ENCODE data around the gene ALG1.

ALG1 gene

GRCh38 chr16:5059386-5060072, 12.1 kb upstream of the ALG1 start:
- no peak for TF ChIP-seq CTCF (conservative IDR thresholded peaks at IDR 0.05; ENCODE audit: low read depth, low read length)
- Histone ChIP-seq H3K4me1 (ENCODE audit: low read depth, poor library complexity, severe bottlenecking) (no peaks in the 10 kb centered on the region), H2AFZ (ENCODE audit: low read depth) (no peak overlapping the region), H3K9ac (no peak overlapping the region), H3K4me3 (IDR thresholded peaks at IDR 0.05; ENCODE audit: insufficient read depth, low read depth, low read length) (no peak overlapping the region), H3K79me2 (ENCODE audit: insufficient read depth, low read depth) (no peaks in the 10 kb centered on the region), H3K27me3 (ENCODE audit: insufficient read depth, low read depth) (no peaks in the 10 kb centered on the region; the same call in 1 of the 2 replicates), H3K36me3 (ENCODE audit: insufficient read depth) (no peaks in the 10 kb centered on the region), H3K4me2 (no peak overlapping the region), H3K27ac (no peak overlapping the region), H4K20me1 (ENCODE audit: insufficient read depth) (no peaks in the 10 kb centered on the region)

- Histone ChIP-seq H3K79me2 (ENCODE audit: insufficient read depth, low read depth) (no peaks in the 10 kb centered on the region), H3K27ac (no peak overlapping the region), H3K9ac (no peak overlapping the region), H3K4me3 (IDR thresholded peaks at IDR 0.05; ENCODE audit: insufficient read depth, low read depth, low read length) (no peak overlapping the region), H3K4me1 (ENCODE audit: low read depth, poor library complexity, severe bottlenecking) (no peaks in the 10 kb centered on the region), H3K4me2 (no peak overlapping the region), H3K36me3 (ENCODE audit: insufficient read depth) (no peaks in the 10 kb centered on the region), H2AFZ (ENCODE audit: low read depth) (no peak overlapping the region), H4K20me1 (ENCODE audit: insufficient read depth) (no peaks in the 10 kb centered on the region), H3K27me3 (ENCODE audit: insufficient read depth, low read depth) (no peaks in the 10 kb centered on the region; the same call in 1 of the 2 replicates)
- TF ChIP-seq CTCF (conservative IDR thresholded peaks at IDR 0.05; ENCODE audit: low read depth, low read length) = no peak
These were observed 11.5 kb upstream of the ALG1 start for GRCh38 chr16:5060073-5060641.

- Histone ChIP-seq H3K4me1 (ENCODE audit: low read depth, poor library complexity, severe bottlenecking) (no peaks in the 10 kb centered on the region), H3K79me2 (ENCODE audit: insufficient read depth, low read depth) (no peaks in the 10 kb centered on the region), H3K36me3 (ENCODE audit: insufficient read depth) (no peaks in the 10 kb centered on the region), H3K27ac (no peak overlapping the region), H4K20me1 (ENCODE audit: insufficient read depth) (no peaks in the 10 kb centered on the region), H3K27me3 (ENCODE audit: insufficient read depth, low read depth) (no peaks in the 10 kb centered on the region; the same call in 1 of the 2 replicates), H3K4me2 (no peak overlapping the region), H3K4me3 (IDR thresholded peaks at IDR 0.05; ENCODE audit: insufficient read depth, low read depth, low read length) (no peak overlapping the region), H3K9ac (no peak overlapping the region), H2AFZ (ENCODE audit: low read depth) (no peak overlapping the region)
- no peak for TF ChIP-seq CTCF (conservative IDR thresholded peaks at IDR 0.05; ENCODE audit: low read depth, low read length)
These were observed 9.6 kb upstream of the ALG1 start for GRCh38 chr16:5062051-5062450.

- TF ChIP-seq CTCF (conservative IDR thresholded peaks at IDR 0.05; ENCODE audit: low read depth, low read length) = peak; percentile 26; the same call in 1 of the 2 replicates
- Histone ChIP-seq H3K4me2 (no peak overlapping the region), H3K27me3 (ENCODE audit: insufficient read depth, low read depth) (no peaks in the 10 kb centered on the region; the same call in 1 of the 2 replicates), H3K27ac (no peak overlapping the region), H2AFZ (ENCODE audit: low read depth) (no peak overlapping the region), H3K4me3 (IDR thresholded peaks at IDR 0.05; ENCODE audit: insufficient read depth, low read depth, low read length) (no peak overlapping the region), H3K79me2 (ENCODE audit: insufficient read depth, low read depth) (no peaks in the 10 kb centered on the region), H4K20me1 (ENCODE audit: insufficient read depth) (no peaks in the 10 kb centered on the region), H3K4me1 (ENCODE audit: low read depth, poor library complexity, severe bottlenecking) (no peaks in the 10 kb centered on the region), H3K9ac (no peak overlapping the region), H3K36me3 (ENCODE audit: insufficient read depth) (no peaks in the 10 kb centered on the region)
These were observed 8.6 kb upstream of the ALG1 start for GRCh38 chr16:5062790-5063765.
